A549 (cell line): Measurements from ENCODE around the gene RFLNA. TPM values are rescaled to one million over a fixed set of nuclear protein-coding genes. Genes with fewer than 3 reads are reported as not detected.
A peak's percentile ranks its signal among the peaks of the same experiment; 100 is the strongest.

Source experiments
- ATAC-seq, 2 experiments: fragments of 200-7000 bp in 1 of 2; fragments of >200 bp in 1 of 2; cut with Nextera tagmentation in 1 of 2; cut with Tn5 transposase in 1 of 2; 3 replicates each; pipeline versions ENCODE4 v1.8.0 to v1.9.1; 2018 to 2020; ENCODE audit warnings: mild to moderate bottlenecking in 1 of 2, moderate library complexity in 1 of 2
- CTCF ChIA-PET: fragments of 300-600 bp; sonication (Branson Sonifier 250); formaldehyde crosslinking; extraction: SDS; loops from one replicate; lab custom pipeline; 2021; ENCODE audit warnings: antibody characterized with exemption, inconsistent platforms; lab: Yijun Ruan, JAX
- POLR2A ChIA-PET: fragments of 350-600 bp; formaldehyde crosslinking; extraction: SDS; loops from one replicate; lab custom pipeline; 2021; ENCODE audit warnings: antibody characterized with exemption, inconsistent platforms; lab: Yijun Ruan, JAX
- DNase-seq, 2 experiments: peaks; one replicate each; pipeline versions ENCODE4 v3.0.0 to v3.0.0-alpha.2; 2011 to 2016; ENCODE audit warnings: low read depth in 1 of 2, low spot score in 1 of 2
- FAIRE-seq: peaks from 2 replicates; lab custom pipeline; 2011; peaks lifted over from hg19 to GRCh38; lab: Jason Lieb, UNC
- H3K27ac ChIP-seq, 2 experiments: fragments of >200 bp; sonication (Bioruptor Twin); formaldehyde crosslinking; 3 replicates each; pipeline ENCODE4 v1.5.1; 2016 to 2017
- H3K4me1 ChIP-seq: fragments of >200 bp; sonication (Bioruptor Twin); formaldehyde crosslinking; 3 replicates; pipeline ENCODE4 v1.6.1; 2016
- H3K4me2 ChIP-seq: fragments of >200 bp; sonication (Bioruptor Twin); formaldehyde crosslinking; 3 replicates; pipeline ENCODE4 v1.6.1; 2016
- H3K4me3 ChIP-seq: fragments of >200 bp; sonication (Bioruptor Twin); formaldehyde crosslinking; 3 replicates; pipeline ENCODE4 v1.5.1; 2016
- H3K9me3 ChIP-seq: fragments of >200 bp; sonication (Bioruptor Twin); formaldehyde crosslinking; 3 replicates; pipeline ENCODE4 v1.6.1; 2016
- CBX2 ChIP-seq: fragments of 200-600 bp; sonication (generic); IDR thresholded peaks from 2 replicates; pipeline ENCODE4 v1.6.1; 2016; ENCODE audit warnings: low read depth, mild to moderate bottlenecking, borderline replicate concordance
- EHF ChIP-seq: fragments of 250-450 bp; sonication (Bioruptor Pico); IDR thresholded peaks from 2 replicates; pipeline ENCODE4 v1.5.0; 2020; ENCODE audit warnings: mild to moderate bottlenecking
- EP300 ChIP-seq, 2 experiments: fragments of >200 bp; sonication (Bioruptor Twin); formaldehyde crosslinking; IDR thresholded peaks; 2 replicates in 1 of 2; 3 replicates in 1 of 2; pipeline ENCODE4 v1.6.1; 2016 to 2017
- FOSL2 ChIP-seq, 2 experiments: fragments of 450-650 bp in 1 of 2; fragments of >200 bp in 1 of 2; sonication (Bioruptor Twin) in 1 of 2; formaldehyde crosslinking; IDR thresholded peaks; 2 replicates each; pipeline versions ENCODE4 v1.5.0 to v1.6.1; 2016 to 2020; ENCODE audit warnings: mild to moderate bottlenecking in 1 of 2, moderate library complexity in 1 of 2
- HDAC2 ChIP-seq: fragments of 200-600 bp; sonication (generic); IDR thresholded peaks from 2 replicates; pipeline ENCODE4 v1.6.1; 2016
- MYC ChIP-seq: IDR thresholded peaks from 2 replicates; pipeline ENCODE4 v1.6.1; 2012; ENCODE audit warnings: mild to moderate bottlenecking, inconsistent platforms, low read length, improper control_type of control experiment, borderline replicate concordance
- SMC3 ChIP-seq: fragments of >200 bp; sonication (Bioruptor Twin); formaldehyde crosslinking; IDR thresholded peaks from 3 replicates; pipeline ENCODE4 v1.6.1; 2018; ENCODE audit warnings: inconsistent platforms
- TFCP2L1 ChIP-seq: fragments of 250-450 bp; sonication (Bioruptor Pico); IDR thresholded peaks from 2 replicates; pipeline ENCODE4 v1.5.0; 2021; ENCODE audit warnings: mild to moderate bottlenecking
- TP53 ChIP-seq: fragments of 250-450 bp; sonication (Bioruptor Pico); IDR thresholded peaks from 2 replicates; pipeline ENCODE4 v1.5.0; 2021; ENCODE audit warnings: mild to moderate bottlenecking, moderate library complexity
- WGBS: methylation state at CpG from one replicate; pipeline ENCODE4 v1.1.6; 2017; ENCODE audit errors: missing lambda C conversion rate; 5-methylcytosine and 5-hydroxymethylcytosine counted together
- polyA plus RNA-seq, 4 experiments: library from polyadenylated mRNA; depleted of rRNA in 3 of 4; stranded (reverse); fragments of >200 nt; fragmentation: RNase III in 1 of 4; extraction: RNeasy Plus Mini Kit Qiagen cat#74134 plus additional on column Dnase treatment in 1 of 4; gene quantifications; 2 replicates in 3 of 4; 3 replicates in 1 of 4; pipeline ENCODE4 v1.2.3, GENCODE V29; 2011 to 2017
- TF ChIP-seq, protein P1 (sequence below): fragments of 450-650 bp; IDR thresholded peaks from 2 replicates; pipeline ENCODE4 v1.6.1; 2014; ENCODE audit warnings: antibody characterized with exemption
- TF ChIP-seq, protein P2 (sequence below): fragments of >200 bp; sonication (Bioruptor Twin); formaldehyde crosslinking; IDR thresholded peaks from 3 replicates; pipeline ENCODE4 v1.6.1; 2016
- TF ChIP-seq, protein P3 (sequence below): fragments of >200 bp; sonication (Bioruptor Twin); formaldehyde crosslinking; IDR thresholded peaks from 3 replicates; pipeline ENCODE4 v1.5.1; 2016
- TF ChIP-seq, protein P4 (sequence below): fragments of 150-350 bp; IDR thresholded peaks from 2 replicates; pipeline ENCODE4 v1.6.1; 2014; ENCODE audit warnings: low read depth, mild to moderate bottlenecking, low read length

RFLNA gene
- polyA plus RNA-seq, 2 of the 4 experiments (the other 2 are of a cell fraction), result not detected

DNA sequence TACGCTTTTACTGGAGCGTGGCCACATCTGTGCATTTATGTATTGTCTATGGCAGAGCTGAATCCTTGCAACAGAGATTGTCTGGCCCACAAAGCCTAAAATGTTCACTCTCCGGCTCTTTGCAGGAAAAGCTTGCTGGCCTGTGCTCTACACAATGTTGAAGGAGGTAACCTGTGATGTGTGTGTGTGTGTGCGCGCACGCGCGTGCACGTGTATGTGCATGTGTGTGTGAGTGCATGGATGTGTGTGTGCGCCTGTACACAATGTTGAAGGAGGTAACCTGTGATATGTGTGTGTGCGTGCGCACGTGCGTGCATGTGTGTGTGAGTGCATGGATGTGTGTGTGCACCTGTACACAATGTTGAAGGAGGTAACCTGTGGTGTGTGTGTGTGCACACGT, 62.7 kb downstream of the RFLNA start (continued):
- no peak for TF ChIP-seq MYC
- no peak for TF ChIP-seq EP300 (IDR thresholded peaks at IDR 0.05)
- TF ChIP-seq, protein P1, sequence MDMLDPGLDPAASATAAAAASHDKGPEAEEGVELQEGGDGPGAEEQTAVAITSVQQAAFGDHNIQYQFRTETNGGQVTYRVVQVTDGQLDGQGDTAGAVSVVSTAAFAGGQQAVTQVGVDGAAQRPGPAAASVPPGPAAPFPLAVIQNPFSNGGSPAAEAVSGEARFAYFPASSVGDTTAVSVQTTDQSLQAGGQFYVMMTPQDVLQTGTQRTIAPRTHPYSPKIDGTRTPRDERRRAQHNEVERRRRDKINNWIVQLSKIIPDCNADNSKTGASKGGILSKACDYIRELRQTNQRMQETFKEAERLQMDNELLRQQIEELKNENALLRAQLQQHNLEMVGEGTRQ, result no peak
- TF ChIP-seq SMC3, result no peak
- TF ChIP-seq TFCP2L1, result no peak
- no peak for TF ChIP-seq TP53 (CRISPR knock-in tag)

DNA sequence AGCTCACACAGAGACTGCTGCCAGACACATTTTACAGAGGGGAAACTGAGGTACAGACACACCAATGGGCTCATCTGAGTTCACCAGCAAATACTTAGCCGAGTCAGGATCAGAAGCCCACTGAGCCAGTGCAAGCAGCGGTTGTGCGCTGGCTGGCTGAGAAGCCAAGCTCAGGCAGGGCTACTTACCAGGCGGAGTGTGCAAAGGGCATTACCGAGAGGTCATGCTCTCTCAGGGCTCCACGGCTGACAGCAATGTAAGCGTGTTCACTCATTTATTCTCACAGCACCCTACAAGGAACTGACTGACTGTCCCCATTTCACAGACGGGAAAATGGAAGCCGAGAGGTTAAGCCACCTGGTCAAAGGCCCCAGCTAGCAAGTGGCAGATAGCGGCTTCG, 63.7 kb downstream of the RFLNA start:
- WGBS, result 90% methylated on average over 11 of the region's 11 CpGs
- H3K4me2 ChIP-seq, result no peak overlapping the region
- H3K9me3 ChIP-seq, result no peaks in the 10 kb centered on the region
- FAIRE-seq (no peak), ATAC-seq (no peak), DNase-seq (no peak)
- POLR2A ChIA-PET, result no interaction called here
- H3K4me3 ChIP-seq, result no peak overlapping the region
- H3K27ac ChIP-seq, result no peak overlapping the region
- CTCF ChIA-PET, result interaction anchor here (0.6 to 1.7 kb wide), 3 partner anchors 9 to 78 kb away, joined by 3 read pairs; no protein-coding TSS in a partner anchor
- peaks cover 22% of the 10 kb centered on the region for H3K4me1 ChIP-seq
- TF ChIP-seq, protein P2, sequence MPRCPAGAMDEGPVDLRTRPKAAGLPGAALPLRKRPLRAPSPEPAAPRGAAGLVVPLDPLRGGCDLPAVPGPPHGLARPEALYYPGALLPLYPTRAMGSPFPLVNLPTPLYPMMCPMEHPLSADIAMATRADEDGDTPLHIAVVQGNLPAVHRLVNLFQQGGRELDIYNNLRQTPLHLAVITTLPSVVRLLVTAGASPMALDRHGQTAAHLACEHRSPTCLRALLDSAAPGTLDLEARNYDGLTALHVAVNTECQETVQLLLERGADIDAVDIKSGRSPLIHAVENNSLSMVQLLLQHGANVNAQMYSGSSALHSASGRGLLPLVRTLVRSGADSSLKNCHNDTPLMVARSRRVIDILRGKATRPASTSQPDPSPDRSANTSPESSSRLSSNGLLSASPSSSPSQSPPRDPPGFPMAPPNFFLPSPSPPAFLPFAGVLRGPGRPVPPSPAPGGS, result no peak
- no peak for TF ChIP-seq EP300 (IDR thresholded peaks at IDR 0.05)
- TF ChIP-seq, protein P3, sequence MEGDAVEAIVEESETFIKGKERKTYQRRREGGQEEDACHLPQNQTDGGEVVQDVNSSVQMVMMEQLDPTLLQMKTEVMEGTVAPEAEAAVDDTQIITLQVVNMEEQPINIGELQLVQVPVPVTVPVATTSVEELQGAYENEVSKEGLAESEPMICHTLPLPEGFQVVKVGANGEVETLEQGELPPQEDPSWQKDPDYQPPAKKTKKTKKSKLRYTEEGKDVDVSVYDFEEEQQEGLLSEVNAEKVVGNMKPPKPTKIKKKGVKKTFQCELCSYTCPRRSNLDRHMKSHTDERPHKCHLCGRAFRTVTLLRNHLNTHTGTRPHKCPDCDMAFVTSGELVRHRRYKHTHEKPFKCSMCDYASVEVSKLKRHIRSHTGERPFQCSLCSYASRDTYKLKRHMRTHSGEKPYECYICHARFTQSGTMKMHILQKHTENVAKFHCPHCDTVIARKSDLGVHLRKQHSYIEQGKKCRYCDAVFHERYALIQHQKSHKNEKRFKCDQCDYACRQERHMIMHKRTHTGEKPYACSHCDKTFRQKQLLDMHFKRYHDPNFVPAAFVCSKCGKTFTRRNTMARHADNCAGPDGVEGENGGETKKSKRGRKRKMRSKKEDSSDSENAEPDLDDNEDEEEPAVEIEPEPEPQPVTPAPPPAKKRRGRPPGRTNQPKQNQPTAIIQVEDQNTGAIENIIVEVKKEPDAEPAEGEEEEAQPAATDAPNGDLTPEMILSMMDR, result no peak
- TF ChIP-seq, protein P4, sequence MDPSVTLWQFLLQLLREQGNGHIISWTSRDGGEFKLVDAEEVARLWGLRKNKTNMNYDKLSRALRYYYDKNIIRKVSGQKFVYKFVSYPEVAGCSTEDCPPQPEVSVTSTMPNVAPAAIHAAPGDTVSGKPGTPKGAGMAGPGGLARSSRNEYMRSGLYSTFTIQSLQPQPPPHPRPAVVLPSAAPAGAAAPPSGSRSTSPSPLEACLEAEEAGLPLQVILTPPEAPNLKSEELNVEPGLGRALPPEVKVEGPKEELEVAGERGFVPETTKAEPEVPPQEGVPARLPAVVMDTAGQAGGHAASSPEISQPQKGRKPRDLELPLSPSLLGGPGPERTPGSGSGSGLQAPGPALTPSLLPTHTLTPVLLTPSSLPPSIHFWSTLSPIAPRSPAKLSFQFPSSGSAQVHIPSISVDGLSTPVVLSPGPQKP, result no peak
- TF ChIP-seq HDAC2, result no peak
- TF ChIP-seq FOSL2 (IDR thresholded peaks at IDR 0.05), result no peak
- TF ChIP-seq FOSL2 (CRISPR knock-in tag; IDR thresholded peaks at IDR 0.05), result no peak
- TF ChIP-seq EHF (CRISPR knock-in tag), result no peak

DNA sequence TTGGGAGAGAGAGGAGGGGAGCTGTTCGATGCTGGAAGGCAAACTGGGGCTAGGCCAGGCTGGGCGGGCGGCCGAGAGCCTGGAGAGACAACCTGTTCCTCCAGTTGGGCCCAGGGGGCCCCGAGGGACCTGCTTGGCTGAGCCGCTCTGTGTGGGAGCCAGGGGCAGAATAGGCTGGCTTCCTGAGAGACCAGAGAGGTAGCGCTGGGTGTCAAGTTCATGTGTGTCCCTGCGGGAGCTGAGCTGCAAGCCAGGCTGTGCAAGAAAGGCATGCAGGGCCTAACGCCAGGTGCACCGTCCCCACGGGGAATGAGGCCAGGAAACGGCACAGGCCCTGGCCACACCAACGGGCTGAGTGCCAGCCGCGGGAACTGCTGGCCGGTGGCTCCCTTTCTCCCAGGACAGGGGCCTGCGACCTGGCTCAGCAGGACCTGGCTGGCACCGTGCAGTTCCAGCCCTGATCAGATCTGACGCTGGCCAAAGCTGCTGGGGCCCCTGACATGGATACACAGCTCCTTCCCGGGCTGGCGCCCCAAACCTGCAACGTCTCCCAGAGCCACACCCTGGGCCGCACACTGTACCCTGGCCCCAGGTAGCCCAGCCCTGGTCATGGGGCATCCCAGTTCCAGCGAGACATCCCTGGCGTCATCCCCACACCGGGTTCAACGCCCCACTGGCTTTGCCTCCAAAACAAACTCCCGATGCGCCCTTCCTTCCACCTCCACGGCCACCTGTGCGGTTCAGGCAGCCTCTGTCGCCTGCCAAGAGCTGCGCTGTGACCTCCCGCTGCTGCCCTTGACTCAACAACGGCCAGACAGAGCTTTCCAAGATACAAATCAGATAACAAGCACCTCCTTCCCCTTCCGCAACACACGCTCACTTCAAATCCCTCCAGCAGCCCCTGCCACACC, 65.0 kb downstream of the RFLNA start:
- Histone ChIP-seq H3K4me1 (peaks cover 26% of the 10 kb centered on the region; the same call in 2 of the 3 replicates), H3K4me3 (no peak overlapping the region), H3K27ac (peak overlapping the region in 1 of 2 experiments; percentile 92; a peak in 3 of 6 replicates), H3K4me2 (no peak overlapping the region), H3K9me3 (no peaks in the 10 kb centered on the region)
- CTCF ChIA-PET, result interaction anchor here (0.9 to 1.5 kb wide), 6 partner anchors 10 to 407 kb away, joined by 3 to 5 read pairs (median 3); no protein-coding TSS in a partner anchor
- no peak for DNase-seq
- WGBS, result 78% methylated on average over 36 of the region's 37 CpGs
- ATAC-seq, result peak; percentile 8 to 12; a peak in 4 of 6 replicates
- no peak for FAIRE-seq
- TF ChIP-seq TFCP2L1 (no peak), CBX2 (no peak), EHF (CRISPR knock-in tag) (no peak)
- POLR2A ChIA-PET, result no interaction called here
